GM19397 (cell line): ENCODE measurements around the gene CCDC181.
"Not testable (repeated sequence)": the region's sequence is repeated elsewhere in the genome, so short reads cannot be mapped to it uniquely, and the experiment has no call there.

Experiments
- ATAC-seq: cut with Tn5 transposase; IDR thresholded peaks from one replicate; pipeline ENCODE4 v1.9.1; 2021; ENCODE audit warnings: mild to moderate bottlenecking, moderate library complexity; ENCODE audit not compliant: unreplicated experiment

Gene CCDC181

DNA sequence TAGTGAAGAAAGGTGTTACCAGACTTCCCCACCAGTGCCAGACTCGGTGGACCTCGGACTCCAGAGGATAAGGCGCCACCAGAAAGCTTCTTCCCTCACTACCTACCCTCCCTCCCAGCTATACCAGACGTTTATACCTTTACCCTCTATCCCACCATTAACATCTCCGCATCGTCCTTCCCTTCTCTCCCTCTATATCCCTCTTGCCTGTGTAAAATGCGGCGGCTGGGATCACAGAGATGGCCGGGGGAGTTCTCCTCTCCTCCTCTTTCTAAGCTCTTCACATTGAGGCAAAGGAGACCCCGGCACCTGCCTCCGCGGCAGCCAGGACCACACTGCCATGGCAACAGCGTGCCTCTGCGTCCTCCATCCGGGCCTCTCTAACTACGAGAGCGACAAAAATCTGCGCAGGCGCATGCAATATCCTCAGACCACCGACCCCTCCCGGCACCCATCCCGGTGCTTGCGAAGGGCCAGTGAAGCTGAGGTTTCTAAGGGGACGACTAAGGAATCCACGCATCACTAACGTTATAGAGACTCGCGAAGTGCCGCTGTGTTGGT lies at the start of gene CCDC181:
Gene CCDC181 (minus strand): TSS at position 394 of the 561 bp plus-strand sequence. CDS start 2,547 bp downstream, outside the sequence.
- peak; percentile 94 for ATAC-seq

DNA sequence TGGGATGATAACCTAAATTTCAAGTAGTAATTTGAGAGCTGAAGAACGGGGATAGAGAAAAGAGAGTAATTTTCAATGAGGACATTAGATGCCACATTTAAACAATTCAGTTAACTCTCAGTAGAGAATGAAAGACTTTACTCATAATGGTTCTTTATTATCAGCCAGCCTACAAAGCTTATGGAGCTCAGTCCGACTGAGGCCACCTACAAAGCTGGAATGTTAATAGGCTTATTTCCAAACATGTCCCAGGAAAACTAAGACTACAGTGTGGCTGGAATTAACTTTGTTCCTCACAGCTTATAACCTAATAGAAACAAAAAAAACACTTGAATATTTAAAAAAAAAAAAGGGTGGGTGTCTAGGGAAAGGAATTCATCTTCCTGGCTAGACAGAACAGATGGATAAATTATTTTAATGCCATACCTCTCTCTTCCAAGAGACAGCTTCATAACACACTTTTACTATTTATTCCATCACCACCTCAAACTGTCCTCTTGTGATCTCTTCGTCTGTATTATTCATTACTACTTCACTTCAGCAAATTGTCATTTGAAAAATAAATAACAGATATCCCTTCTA lies 48.6 kb upstream of the CCDC181 start:
- ATAC-seq, result no peak

DNA sequence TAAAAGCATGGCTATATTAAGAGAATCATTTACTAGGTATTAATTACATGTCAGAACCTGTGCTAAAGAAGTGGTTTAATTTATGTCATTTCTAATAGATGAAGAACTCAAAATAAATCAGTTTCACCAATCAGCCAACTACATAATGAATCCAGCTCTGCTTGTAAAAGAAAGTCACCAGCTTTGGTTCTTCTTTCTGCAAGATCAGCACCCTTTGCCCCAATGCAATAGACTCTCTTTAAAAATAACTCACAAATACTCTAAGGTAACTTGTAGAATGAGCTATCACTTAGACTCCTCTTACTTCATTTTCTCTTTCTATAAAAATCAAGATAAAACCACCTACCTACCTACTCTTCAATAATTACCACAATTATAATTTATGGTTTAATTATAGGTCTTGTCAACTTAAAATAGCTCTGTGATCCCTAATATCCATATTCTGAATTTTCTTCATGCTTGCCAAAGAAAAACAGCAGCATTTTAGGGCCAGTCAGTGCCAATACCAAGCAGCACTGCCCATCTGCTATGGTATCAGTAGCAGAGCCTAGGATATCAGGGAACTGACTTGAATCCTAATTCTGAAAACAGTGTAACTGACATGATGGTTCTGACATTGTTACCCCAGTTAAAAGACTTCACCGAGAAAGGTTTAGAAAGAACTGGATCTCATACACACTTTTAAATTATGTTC lies 47.2 kb upstream of the CCDC181 start:
- ATAC-seq, result no peak

DNA sequence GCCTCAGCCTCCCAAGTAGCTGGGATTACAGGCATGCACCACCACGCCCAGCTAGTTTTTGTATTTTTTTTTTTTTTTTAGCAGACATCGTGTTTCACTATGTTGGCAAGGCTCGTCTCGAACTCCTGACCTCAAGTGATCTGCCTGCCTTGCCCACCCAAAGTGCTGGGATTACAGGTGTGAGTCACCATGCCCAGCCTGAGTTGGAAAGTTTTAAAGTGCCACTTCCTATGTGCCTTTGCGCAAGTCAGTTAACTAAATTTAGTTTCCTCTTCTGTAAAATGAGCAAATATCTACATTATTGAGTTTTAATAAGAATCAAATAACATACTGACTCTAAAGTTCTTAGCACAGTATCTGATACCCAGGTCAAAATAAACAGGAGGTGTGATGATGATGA lies 46.1 kb upstream of the CCDC181 start:
- ATAC-seq, result no peak

DNA sequence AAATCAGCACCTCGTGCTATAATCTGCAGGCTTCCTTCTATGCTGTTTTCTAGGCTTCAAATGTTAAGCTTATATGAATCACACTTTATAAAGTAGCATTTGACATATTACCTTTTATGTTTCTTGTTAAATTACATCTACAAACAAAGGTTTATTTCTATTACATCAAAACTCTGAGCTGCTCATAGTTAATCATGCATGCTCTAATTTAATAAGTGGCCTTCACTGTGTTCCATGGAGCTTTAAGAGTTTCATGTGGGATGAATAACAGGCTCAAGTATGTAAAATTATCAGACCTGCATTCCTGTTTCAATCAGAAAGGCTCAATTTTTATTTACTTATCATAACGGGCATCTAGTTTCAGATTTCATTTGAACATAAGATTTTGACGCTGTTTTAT lies 45.5 kb upstream of the CCDC181 start:
- ATAC-seq, result no peak

DNA sequence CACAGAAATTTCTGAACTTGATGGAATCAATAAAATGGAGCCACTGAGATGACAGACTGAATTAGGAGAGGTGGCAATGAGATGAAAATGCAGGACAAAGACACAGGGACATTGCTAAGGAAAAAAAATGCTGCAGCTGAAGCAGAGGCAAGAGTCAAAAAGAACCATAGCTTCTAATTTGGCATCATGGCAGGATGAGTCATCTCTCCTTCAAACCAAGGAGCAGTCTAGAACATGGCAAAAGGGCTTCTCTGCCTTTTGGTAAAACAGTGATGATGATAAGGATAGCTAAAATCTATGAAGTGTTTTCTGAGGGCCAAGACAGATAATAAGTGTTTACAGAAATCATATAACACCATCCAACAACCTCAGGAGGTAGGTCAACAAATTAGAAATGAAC lies 41.7 kb upstream of the CCDC181 start:
- ATAC-seq, result no peak

GRCh38 chr1:169466259-169467230 lies 39.3 kb upstream of the CCDC181 start:
- no peak for ATAC-seq

DNA sequence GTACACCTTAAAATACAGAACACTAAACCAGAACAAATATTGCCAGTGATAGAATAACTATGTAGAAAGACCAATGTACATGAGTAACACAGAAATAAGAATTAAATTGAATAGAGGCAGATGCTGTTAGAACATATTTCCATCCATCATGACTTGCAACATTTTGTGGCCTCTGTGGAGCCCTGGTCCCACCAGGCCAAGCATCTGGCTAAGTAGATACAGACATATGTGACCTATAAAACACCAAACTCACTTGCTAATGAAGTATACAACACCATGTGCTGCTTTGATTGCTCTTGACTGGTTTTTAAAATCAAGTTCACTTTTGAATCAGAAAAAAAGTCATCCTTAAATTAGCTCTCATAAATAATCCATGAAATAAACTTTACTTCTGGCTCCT lies 38.0 kb upstream of the CCDC181 start:
- no peak for ATAC-seq

DNA sequence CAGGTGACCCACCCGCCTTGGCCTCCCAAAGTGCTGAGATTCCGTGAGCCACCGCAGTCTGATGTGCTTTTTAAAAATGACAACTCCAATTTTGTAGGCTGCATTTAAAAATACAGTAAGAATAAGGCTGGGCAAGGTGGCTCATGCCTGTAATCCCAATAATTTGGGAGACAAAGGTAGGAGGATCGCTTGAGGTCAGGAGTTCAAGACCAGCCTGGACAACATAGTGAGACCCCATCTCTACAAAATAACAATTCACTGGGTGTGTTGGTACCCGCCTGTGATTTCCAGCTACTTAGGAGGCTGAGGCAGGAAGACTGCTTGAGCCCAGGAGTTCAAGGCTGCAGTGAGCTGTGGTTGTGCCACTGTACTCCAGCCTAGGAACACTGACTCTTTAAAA lies 35.1 kb upstream of the CCDC181 start:
- ATAC-seq, result no peak

DNA sequence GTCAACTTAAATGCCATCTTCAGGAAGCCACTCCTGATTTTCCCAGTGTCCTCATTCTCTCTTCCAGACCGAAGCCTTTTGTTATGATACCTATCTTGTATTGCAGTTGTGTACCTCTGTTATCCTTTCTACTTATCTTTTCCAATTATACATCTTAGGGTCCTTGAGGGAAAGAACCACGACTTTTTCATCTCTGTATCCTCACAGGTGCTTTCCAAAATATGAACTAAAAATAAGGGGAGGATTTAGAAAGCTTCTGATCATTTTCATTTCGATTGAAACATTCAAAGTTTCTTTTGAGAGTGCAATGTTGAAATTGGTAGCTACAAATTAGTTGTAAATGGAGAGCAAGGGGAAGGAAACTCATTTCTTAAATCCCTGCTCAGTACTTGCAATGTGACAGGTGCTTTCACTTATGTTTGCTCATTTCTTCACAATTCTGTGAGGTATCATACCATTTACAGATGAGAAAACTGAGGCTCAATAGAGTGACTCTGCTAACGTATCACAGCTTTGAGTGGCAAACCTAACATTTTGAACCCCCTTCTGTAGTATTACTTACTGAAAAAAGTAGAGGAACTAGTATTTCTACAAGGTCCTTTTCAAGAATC lies 34.2 kb upstream of the CCDC181 start:
- ATAC-seq, result no peak

- no peak for ATAC-seq
Measured at GRCh38 chr1:169460191-169460833, 33.0 kb upstream of the CCDC181 start.

DNA sequence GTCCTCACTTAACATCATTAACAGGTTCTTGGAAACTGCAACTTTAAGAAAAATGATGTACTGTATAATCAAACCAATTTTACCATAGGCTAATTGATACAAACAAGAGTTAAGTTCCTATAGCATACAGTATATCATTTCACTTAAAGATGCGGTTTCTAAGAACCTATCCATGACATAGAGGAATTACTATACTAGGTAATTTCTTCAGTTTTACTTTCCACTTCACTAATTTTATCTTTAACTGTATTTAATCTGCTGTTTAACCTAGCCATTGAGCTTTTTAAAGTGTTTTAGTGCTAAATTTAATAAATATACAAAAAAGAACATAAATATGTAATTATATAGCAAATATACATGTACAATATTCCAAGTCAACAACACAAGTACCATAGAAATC lies 30.2 kb upstream of the CCDC181 start:
- ATAC-seq, result no peak

DNA sequence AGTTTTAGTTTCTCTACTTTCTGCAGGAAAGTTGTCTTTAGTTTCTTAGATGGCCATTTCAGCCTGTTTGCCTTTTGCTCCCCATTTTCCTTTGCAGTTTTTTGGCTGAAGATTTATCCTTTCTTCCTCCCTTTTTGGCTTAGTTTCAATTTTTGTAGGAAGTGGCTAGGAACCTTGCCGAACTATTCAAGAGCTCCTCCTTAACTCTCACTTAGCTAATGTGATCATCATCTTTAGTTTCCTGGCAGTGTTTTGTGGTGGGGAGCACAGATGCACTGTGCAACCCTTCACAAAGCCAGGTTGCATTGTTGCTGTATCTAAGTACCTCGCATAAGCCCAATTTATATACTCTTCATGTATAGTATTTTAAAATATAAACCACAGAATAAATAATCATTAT lies 28.8 kb upstream of the CCDC181 start:
- no peak for ATAC-seq

DNA sequence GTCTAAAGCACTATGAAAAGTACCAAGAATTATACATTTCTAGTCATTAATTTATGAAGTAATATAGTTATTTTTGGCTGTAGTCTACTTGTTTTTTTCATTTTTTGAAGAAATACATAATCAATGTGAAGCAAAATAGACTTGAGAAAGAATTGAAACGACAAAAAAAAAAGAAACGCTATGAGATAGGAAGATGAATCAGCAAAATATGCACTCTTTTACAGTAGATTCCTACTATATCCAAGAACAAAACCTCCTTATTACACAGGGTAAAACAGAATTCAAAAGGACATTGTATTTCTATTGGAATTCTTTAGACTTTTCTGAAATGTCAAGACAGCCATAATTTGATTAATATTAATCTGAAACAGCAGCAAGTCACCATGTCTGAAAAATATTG lies 25.6 kb upstream of the CCDC181 start:
- ATAC-seq, result no peak

DNA sequence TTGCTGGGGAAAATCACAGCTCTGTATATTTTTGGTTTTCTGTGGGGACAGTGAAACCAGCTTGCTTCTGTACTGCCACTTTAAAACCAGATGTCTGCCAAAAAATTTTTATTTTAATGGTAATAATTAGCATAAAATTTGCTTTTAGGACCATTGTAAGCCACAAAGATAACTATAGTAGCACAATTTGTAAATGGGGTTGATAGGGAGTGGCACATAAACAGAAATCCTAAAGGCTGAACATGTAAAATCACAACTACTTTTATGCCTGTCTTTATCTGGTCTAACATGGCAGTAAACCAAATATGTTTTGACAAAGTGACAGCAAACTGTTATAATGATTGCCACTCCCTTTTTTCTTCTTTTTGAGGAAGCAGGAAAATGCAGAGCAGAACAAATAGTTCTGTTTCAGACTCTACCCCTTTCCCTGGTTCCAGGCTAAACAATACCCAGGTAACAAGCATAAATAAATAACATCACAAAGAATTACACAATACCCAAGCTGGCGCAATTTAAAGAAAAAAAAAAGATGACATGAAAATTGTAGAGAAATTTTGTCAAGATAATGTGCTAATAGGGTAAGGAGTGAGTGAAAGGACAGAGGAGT lies 24.0 kb upstream of the CCDC181 start:
- no peak for ATAC-seq

- ATAC-seq, result no peak
Measured at GRCh38 chr1:169443923-169444322, 16.6 kb upstream of the CCDC181 start.

- ATAC-seq, result no peak
Measured at GRCh38 chr1:169426174-169426705, 1.0 kb downstream of the CCDC181 start.

GRCh38 chr1:169421309-169421708 lies 6.0 kb downstream of the CCDC181 start:
- no peak for ATAC-seq

DNA sequence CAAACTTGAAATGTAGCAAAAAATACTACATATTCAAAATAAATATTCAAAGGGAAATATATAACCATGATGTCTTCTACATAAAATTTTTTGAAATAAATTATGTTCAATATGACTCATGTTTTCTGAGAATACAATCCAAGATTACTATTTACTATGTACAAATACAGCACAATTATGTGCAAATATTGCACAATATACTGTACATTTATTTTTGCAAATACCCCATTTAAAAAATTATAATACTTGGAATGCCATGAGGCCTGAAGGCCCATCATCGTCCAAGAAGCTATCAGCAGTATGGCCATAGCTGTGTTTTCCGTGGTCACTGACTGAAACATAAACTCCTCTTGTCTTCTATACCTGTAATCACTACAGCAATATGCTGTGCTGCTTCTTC lies 12.3 kb downstream of the CCDC181 start:
- ATAC-seq, result no peak

- ATAC-seq, result not testable (repeated sequence)
Measured at GRCh38 chr1:169408340-169408739, 18.9 kb downstream of the CCDC181 start.
